Measurements from ENCODE around the gene SELENOP. TPM values are rescaled to one million over a fixed set of nuclear protein-coding genes. Genes with fewer than 3 reads are reported as not detected.

SELENOP gene
- total and polyA plus RNA-seq, 2 donors (not counting 3 experiments of a cell fraction or from before 2014, with no cell fraction given) = 0.22 to 1.5 TPM

DNA sequence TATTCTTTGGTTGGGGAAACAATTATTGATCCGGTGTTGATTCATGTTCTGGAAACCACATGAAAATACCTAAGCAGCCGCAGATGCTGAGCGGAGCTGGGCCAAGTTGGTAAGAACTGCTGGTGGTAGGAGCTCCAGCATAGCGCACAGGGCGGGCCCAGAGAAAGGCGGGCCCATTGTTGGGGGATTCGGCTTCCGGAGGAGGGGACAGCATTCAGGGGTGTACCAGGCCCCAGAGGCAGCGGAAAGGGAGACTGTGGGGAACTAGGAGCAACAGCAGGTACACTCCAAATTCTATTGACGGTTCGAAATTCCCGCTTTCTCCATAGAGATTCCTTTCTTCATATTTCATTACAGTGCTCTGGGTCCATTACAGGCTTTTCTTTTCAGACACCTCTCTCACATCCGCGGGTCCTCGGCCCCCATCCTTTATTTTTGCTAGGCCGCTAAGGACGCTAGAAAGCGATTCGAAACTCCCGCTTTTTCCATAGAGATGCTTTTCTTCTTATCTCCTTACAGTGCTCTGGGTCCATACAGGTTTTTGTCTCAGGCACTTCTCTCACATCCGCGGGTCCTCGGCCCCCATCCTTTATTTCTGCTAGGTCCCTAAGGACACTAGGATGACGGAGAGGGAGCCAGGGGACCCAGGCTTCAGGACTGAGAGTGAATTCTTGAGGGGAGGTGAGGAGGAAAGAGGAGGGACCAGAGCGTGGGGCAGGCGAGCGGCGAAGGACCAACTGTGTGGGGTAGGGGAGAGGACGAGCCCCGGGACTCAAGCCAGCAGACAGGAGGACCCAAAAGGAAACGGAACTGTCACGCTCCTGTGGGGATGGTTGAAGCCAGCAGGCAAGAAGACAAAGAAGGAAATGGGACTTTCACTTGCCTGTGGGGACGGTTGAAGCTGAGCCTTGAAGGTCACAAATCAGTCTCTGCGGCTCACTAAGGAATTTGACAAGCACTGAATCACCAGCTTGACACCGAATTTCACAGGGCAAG, 54.8 kb downstream of the SELENOP start, which contains the start of gene CCDC152:
Gene CCDC152 (plus strand): TSS at position 213 of the 996 bp plus-strand sequence. CDS start 2,304 bp downstream, outside the sequence.
- FAIRE-seq (no peak), DNase-seq (ENCODE audit: low read depth, low spot score) (no peak)
- intact Hi-C loops (cut with micrococcal nuclease) = no loop called here
- Histone ChIP-seq H3K4me2 (ENCODE audit: insufficient read depth, low read length) (peak within 1 kb of the TSS; percentile 43), H3K4me3 (replicated peaks in 1 of 3; ENCODE audit: insufficient read depth in 1 of 3, low read depth in 1 of 3, low read length in 3 of 3) (peak within 1 kb of the TSS; percentile 2 to 57 (median 27)), H3K4me1 (ENCODE audit: control insufficient read depth, extremely low read depth, insufficient read depth, low read length) (no peaks in the 10 kb centered on the region), H3K27me3 (ENCODE audit: control insufficient read depth in 2 of 2, insufficient read depth in 2 of 2, low read length in 2 of 2) (no peaks in the 10 kb centered on the region), H4K20me1 (replicated peaks; ENCODE audit: control insufficient read depth, extremely low read depth, insufficient read depth, low read length) (no peaks in the 10 kb centered on the region), H3K9me1 (replicated peaks; ENCODE audit: control insufficient read depth, extremely low read depth, insufficient read depth, low read length) (peaks cover 2% of the 10 kb centered on the region), H3K9me3 (replicated peaks; ENCODE audit: control insufficient read depth, insufficient read depth, low read length) (no peaks in the 10 kb centered on the region), H2AFZ (ENCODE audit: low read depth, low read length) (peak within 1 kb of the TSS; percentile 90), H3K9ac (replicated peaks; ENCODE audit: extremely low read depth, insufficient read depth, low read length) (peak within 1 kb of the TSS; percentile 5), H3K79me2 (ENCODE audit: control insufficient read depth, insufficient read depth, low read length) (no peaks in the 10 kb centered on the region), H3K27ac (ENCODE audit: insufficient read depth, low read depth, low read length) (no peak within 1 kb of the TSS), H3K36me3 (ENCODE audit: control insufficient read depth in 2 of 2, extremely low read depth in 1 of 2, insufficient read depth in 2 of 2, low read length in 2 of 2) (no peaks in the 10 kb centered on the region)
- ChIA-PET CTCF (interaction anchor here (1.2 to 2.9 kb wide), 2 partner anchors 10 to 900 kb away, joined by 3 to 8 read pairs; no protein-coding TSS in a partner anchor), POLR2A (no interaction called here)
- TF ChIP-seq EZH2 (IDR thresholded peaks at IDR 0.05; ENCODE audit: borderline replicate concordance, low read depth, low read length, severe bottlenecking) = no peak
- TF ChIP-seq GATA2 (IDR thresholded peaks at IDR 0.05; ENCODE audit: insufficient read depth, insufficient read length, low read depth, low read length) = no peak
- TF ChIP-seq CTCF (IDR thresholded peaks at IDR 0.05; ENCODE audit: extremely low read depth in 1 of 2, insufficient read depth in 1 of 2, low read depth in 1 of 2, low read length in 2 of 2) = no peak
- no peak for TF ChIP-seq MYC (IDR thresholded peaks at IDR 0.05; ENCODE audit: low read depth, low read length)
- no peak for TF ChIP-seq JUN (IDR thresholded peaks at IDR 0.05; ENCODE audit: borderline replicate concordance, insufficient read depth, insufficient read length, low read depth)
- TF ChIP-seq POLR2AphosphoS5 (IDR thresholded peaks at IDR 0.05; ENCODE audit: insufficient read depth, low read depth, low read length) = no peak
- no peak for TF ChIP-seq POLR2A (IDR thresholded peaks at IDR 0.05; ENCODE audit: low read depth, low read length)
- TF ChIP-seq, protein P1, sequence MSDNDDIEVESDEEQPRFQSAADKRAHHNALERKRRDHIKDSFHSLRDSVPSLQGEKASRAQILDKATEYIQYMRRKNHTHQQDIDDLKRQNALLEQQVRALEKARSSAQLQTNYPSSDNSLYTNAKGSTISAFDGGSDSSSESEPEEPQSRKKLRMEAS (IDR thresholded peaks at IDR 0.05; ENCODE audit: insufficient read depth, insufficient read length) = no peak
- no peak for TF ChIP-seq FOS (IDR thresholded peaks at IDR 0.05; ENCODE audit: borderline replicate concordance, insufficient read depth, low read length)
- dilution Hi-C loops (cut with MboI; ENCODE audit: extremely low pct_ligation_motif_present, low sequenced_read_pairs) = no loop called here
- BruUV-seq (replicated peaks) = no TSS peak

All from endothelial cell of umbilical vein (primary cell).